Thymus (tissue), 11 donors: Measurements from ENCODE around the gene GALNT10. TPM values are rescaled to one million over a fixed set of nuclear protein-coding genes. Genes with fewer than 3 reads are reported as not detected.

Experiments used
- DNase-seq, 9 donors: peaks; one replicate each; pipeline ENCODE4 v3.0.0-alpha.2; 2013; ENCODE audit warnings: low spot score in 9 of 9, low read depth in 6 of 9, missing footprints in 1 of 9
- H3K27ac ChIP-seq, 2 donors: one replicate each; pipeline ENCODE4 v1.5.1; 2013; ENCODE audit warnings: control low read depth in 1 of 2, low read depth in 1 of 2, low read length in 1 of 2, mild to moderate bottlenecking in 1 of 2, moderate library complexity in 1 of 2
- H3K27me3 ChIP-seq, 2 donors: one replicate each; pipeline ENCODE4 v1.5.1; 2013; ENCODE audit warnings: low read length in 1 of 2; ENCODE audit not compliant: control insufficient read depth in 2 of 2, insufficient read depth in 1 of 2
- H3K36me3 ChIP-seq, 2 donors: one replicate each; pipeline ENCODE4 v1.5.1; 2013; ENCODE audit warnings: low read length in 1 of 2, mild to moderate bottlenecking in 1 of 2, moderate library complexity in 1 of 2; ENCODE audit not compliant: control insufficient read depth in 2 of 2, insufficient read depth in 2 of 2
- H3K4me1 ChIP-seq, 2 donors: one replicate each; pipeline ENCODE4 v1.5.1; 2013; ENCODE audit warnings: low read length in 2 of 2; ENCODE audit not compliant: control insufficient read depth in 2 of 2, insufficient read depth in 2 of 2
- H3K4me3 ChIP-seq, 2 donors: one replicate each; pipeline ENCODE4 v1.5.1; 2013; ENCODE audit warnings: low read length in 2 of 2, control low read depth in 1 of 2, mild to moderate bottlenecking in 1 of 2
- H3K9me3 ChIP-seq, 2 donors: one replicate each; pipeline ENCODE4 v1.5.1; 2013; ENCODE audit warnings: low read length in 1 of 2, mild to moderate bottlenecking in 1 of 2; ENCODE audit not compliant: control insufficient read depth in 2 of 2, insufficient read depth in 1 of 2
- WGBS: extraction: QIAGEN DNeasy Blood & Tissue Kit; methylation state at CpG from one replicate; pipeline ENCODE4 v1.1.7; 2013; 5-methylcytosine and 5-hydroxymethylcytosine counted together
- polyA plus RNA-seq: library from polyadenylated mRNA; stranded (reverse); fragments of 200-250 nt; gene quantifications from one replicate; pipeline ENCODE4 v1.2.3, GENCODE V29; 2013
- total RNA-seq: library from RNA; stranded (reverse); fragments of 120-200 nt; gene quantifications from one replicate; pipeline ENCODE4 v1.2.4, GENCODE V29; 2013
- donor health status: healthy.

The GALNT10 gene
- total and polyA plus RNA-seq, 2 donors, result 8.7 to 9.7 TPM

DNA sequence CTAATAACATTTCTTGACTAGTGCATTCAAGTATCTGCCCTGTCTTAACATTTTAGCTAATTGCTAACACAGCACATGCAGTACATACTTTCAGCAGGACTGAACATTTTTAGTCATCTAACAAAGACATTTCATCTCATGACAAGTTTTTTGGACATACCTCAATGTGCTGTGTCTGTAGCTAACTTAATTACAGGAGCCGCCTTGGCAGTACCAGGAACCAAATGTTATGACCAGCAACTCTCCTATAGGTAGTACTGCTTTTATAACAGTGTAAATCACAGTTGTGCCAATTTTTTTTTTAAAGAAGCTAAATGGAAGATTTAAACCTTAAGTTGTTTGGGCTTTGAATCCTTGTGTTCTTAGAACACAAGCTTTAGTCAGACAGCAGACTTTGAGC, 155.9 kb downstream of the GALNT10 start:
- Histone ChIP-seq H3K4me3 (no peak overlapping the region), H3K27me3 (no peaks in the 10 kb centered on the region), H3K36me3 (no peaks in the 10 kb centered on the region), H3K9me3 (no peaks in the 10 kb centered on the region), H3K27ac (no peak overlapping the region), H3K4me1 (no peaks in the 10 kb centered on the region)
- no peak for DNase-seq
- WGBS, result 100% methylated on average over 1 of the region's 1 CpG

DNA sequence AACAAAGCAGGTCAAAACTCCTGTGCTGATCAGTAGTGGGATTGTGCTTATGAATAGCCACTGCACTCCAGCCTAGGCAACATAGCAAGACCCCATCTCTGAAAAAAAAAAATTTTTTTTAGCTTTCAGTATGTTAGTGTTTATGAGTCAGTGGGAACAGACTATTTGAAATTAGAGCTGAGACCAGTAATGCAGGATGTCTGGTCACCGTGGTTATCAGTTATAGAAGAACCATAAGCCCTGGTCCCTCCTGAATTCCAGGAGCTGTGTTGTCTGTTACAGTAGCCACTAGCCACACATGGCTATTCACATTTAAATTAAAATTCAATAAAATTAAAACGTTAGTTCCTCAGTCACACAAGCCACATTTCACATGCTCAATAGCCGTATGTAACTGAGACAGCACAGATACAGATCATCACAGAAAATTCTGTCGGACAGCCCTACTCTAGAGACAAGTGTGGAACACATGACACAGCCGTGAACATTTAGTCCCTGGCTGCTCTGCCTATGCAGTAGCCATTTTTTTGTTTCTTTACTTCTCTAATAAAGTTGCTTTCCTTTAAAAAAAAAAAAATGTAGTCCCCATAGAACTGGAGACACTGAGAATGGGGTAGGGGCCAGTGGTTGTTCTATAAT, 159.2 kb downstream of the GALNT10 start:
- no peaks in the 10 kb centered on the region for H3K27me3 ChIP-seq
- H3K4me3 ChIP-seq, result no peak overlapping the region
- no peaks in the 10 kb centered on the region for H3K36me3 ChIP-seq
- 96% methylated on average over 5 of the region's 5 CpGs for WGBS
- no peaks in the 10 kb centered on the region for H3K9me3 ChIP-seq
- H3K4me1 ChIP-seq, result no peaks in the 10 kb centered on the region
- no peak for DNase-seq
- H3K27ac ChIP-seq, result no peak overlapping the region

DNA sequence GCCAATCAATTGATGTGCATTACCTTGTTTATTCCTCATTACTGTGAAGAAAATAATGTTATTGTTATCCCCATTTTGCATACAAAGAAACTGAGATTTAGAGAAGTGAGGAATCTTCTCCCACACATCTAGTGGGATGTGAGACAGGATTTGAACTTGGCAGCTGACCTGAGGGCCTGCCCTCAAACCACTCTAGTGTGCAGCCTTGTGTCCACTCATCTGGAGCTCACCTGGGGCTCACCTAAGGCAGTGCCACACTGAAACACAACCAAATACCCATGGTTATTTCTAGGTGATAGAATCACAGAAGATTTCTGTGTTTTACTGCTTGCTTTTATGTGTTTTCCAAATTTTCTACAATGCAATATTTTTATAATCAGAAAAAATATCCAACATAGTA, 160.6 kb downstream of the GALNT10 start:
- no peak overlapping the region for H3K27ac ChIP-seq
- DNase-seq, result no peak
- no peak overlapping the region for H3K4me3 ChIP-seq
- no peaks in the 10 kb centered on the region for H3K4me1 ChIP-seq
- H3K36me3 ChIP-seq, result no peaks in the 10 kb centered on the region
- H3K27me3 ChIP-seq, result no peaks in the 10 kb centered on the region
- no peaks in the 10 kb centered on the region for H3K9me3 ChIP-seq

DNA sequence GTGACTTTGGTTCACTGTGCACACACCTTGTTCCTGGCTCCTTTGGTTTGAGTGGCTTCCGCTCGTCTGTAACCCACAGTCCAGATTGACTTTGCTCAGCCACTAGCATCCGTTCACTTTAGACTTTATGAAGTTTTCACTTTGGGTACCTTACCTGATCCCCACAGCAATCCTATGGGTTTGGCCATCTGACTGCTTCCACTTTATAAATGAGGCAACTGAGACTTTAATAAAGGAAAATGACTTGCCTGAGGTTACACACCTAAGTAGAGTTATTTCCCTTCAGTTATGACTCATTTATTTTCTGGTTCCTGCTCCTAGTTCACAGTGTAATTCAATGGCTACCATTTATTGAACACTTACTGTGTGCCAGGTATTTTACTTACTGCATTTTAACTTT, 161.0 kb downstream of the GALNT10 start:
- H3K27me3 ChIP-seq, result no peaks in the 10 kb centered on the region
- no peaks in the 10 kb centered on the region for H3K36me3 ChIP-seq
- H3K4me1 ChIP-seq, result no peaks in the 10 kb centered on the region
- no peak for DNase-seq
- no peak overlapping the region for H3K27ac ChIP-seq
- H3K9me3 ChIP-seq, result no peaks in the 10 kb centered on the region
- H3K4me3 ChIP-seq, result no peak overlapping the region
- over 99% methylated on average over 3 of the region's 3 CpGs for WGBS

DNA sequence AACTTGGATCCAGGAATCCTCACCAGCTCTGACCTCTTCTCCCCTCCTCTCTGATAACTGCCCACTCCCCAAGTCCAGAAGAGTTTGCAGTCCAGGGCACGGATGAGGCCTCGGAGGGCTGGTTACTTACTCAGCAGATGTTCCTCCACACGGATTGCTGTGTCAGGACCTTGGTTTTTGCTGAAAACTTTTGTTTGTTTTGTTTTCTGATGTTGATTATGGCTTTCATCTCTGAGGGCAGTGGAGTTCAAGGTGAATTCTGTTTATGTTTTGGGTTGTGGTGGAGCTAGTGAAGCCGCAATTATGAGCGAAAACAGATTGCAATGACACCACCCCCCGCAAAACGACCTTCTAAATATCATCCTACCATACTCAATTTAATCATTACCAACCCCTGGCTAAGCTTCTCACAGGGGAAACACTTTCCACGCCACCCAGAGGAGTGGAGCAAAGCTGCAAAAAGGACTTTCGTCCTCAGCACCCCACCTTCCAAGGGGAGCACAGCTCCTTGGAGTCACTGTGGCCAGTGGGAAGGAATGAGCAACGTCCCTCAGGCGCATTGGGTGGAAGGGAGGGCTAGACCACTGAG, 162.5 kb downstream of the GALNT10 start:
- no peak overlapping the region for H3K27ac ChIP-seq
- H3K4me1 ChIP-seq, result no peaks in the 10 kb centered on the region
- H3K4me3 ChIP-seq, result no peak overlapping the region
- H3K36me3 ChIP-seq, result no peaks in the 10 kb centered on the region
- H3K9me3 ChIP-seq, result no peaks in the 10 kb centered on the region
- DNase-seq, result no peak
- no peaks in the 10 kb centered on the region for H3K27me3 ChIP-seq
- 96% methylated on average over 11 of the region's 11 CpGs for WGBS

- Histone ChIP-seq H3K27me3 (no peaks in the 10 kb centered on the region), H3K27ac (no peak overlapping the region), H3K4me1 (no peaks in the 10 kb centered on the region), H3K36me3 (no peaks in the 10 kb centered on the region), H3K9me3 (no peaks in the 10 kb centered on the region), H3K4me3 (no peak overlapping the region)
- no peak for DNase-seq
- WGBS, result 94% methylated on average over 5 of the region's 5 CpGs
Observed at GRCh38 chr5:154355129-154355611, 164.6 kb downstream of the GALNT10 start.

GRCh38 chr5:154356020-154356655, 165.6 kb downstream of the GALNT10 start:
- no peak overlapping the region for H3K4me3 ChIP-seq
- H3K27ac ChIP-seq, result no peak overlapping the region
- no peaks in the 10 kb centered on the region for H3K27me3 ChIP-seq
- no peaks in the 10 kb centered on the region for H3K9me3 ChIP-seq
- H3K36me3 ChIP-seq, result no peaks in the 10 kb centered on the region
- WGBS, result 78% methylated on average over 4 of the region's 4 CpGs
- DNase-seq, result no peak
- no peaks in the 10 kb centered on the region for H3K4me1 ChIP-seq

GRCh38 chr5:154356958-154357357, 166.4 kb downstream of the GALNT10 start:
- Histone ChIP-seq H3K27me3 (no peaks in the 10 kb centered on the region), H3K9me3 (no peaks in the 10 kb centered on the region), H3K4me3 (no peak overlapping the region), H3K36me3 (no peaks in the 10 kb centered on the region), H3K27ac (no peak overlapping the region), H3K4me1 (no peaks in the 10 kb centered on the region)
- 84% methylated on average over 3 of the region's 3 CpGs for WGBS
- no peak for DNase-seq

GRCh38 chr5:154358516-154359220, 168.1 kb downstream of the GALNT10 start:
- H3K4me1 ChIP-seq, result no peaks in the 10 kb centered on the region
- no peaks in the 10 kb centered on the region for H3K9me3 ChIP-seq
- DNase-seq, result no peak
- no peak overlapping the region for H3K4me3 ChIP-seq
- no peaks in the 10 kb centered on the region for H3K27me3 ChIP-seq
- H3K27ac ChIP-seq, result no peak overlapping the region
- no peaks in the 10 kb centered on the region for H3K36me3 ChIP-seq
- 97% methylated on average over 11 of the region's 11 CpGs for WGBS
